Left lung (tissue), 10 donors: ENCODE data around the gene HSP90B1. TPM values are rescaled to one million over a fixed set of nuclear protein-coding genes. Genes with fewer than 3 reads are reported as not detected.

Experiments used
- ATAC-seq: fragments of 200-7000 bp; cut with Tn5 transposase; one replicate; pipeline ENCODE4 v1.9.1; 2020; ENCODE audit warnings: moderate library complexity
- DNase-seq, 4 donors: peaks; one replicate each; pipeline ENCODE4 v3.0.0-alpha.2; 2013 to 2020
- H3K27ac ChIP-seq, 2 donors: fragments of 200-600 bp; sonication (generic) in 1 of 2; one replicate each; pipeline versions ENCODE4 v1.5.0 to v1.8.0; 2020 to 2021
- H3K27me3 ChIP-seq, 2 donors: fragments of 200-600 bp; sonication (generic) in 1 of 2; one replicate each; pipeline versions ENCODE4 v1.5.0 to v1.8.0; 2020 to 2021
- H3K36me3 ChIP-seq, 2 donors: fragments of 200-600 bp; sonication (generic) in 1 of 2; one replicate each; pipeline versions ENCODE4 v1.5.0 to v1.8.0; 2020 to 2021
- H3K4me1 ChIP-seq, 2 donors: fragments of 200-600 bp; one replicate each; pipeline ENCODE4 v1.8.0; 2021
- H3K4me3 ChIP-seq, 2 donors: fragments of 200-600 bp; sonication (generic) in 1 of 2; one replicate each; pipeline versions ENCODE4 v1.5.0 to v1.8.0; 2020 to 2021; ENCODE audit warnings: mild to moderate bottlenecking in 1 of 2
- H3K9me3 ChIP-seq, 2 donors: fragments of 200-600 bp; sonication (generic) in 1 of 2; one replicate each; pipeline versions ENCODE4 v1.5.0 to v1.8.0; 2020 to 2021
- CTCF ChIP-seq, 2 donors: fragments of 200-600 bp; sonication (generic) in 1 of 2; IDR thresholded peaks; one replicate each; pipeline versions ENCODE4 v1.5.0 to v1.8.0; 2021; ENCODE audit warnings: antibody characterized with exemption in 2 of 2
- intact Hi-C, 2 donors: fragments of 100-400 bp; cut with DNase I; formaldehyde crosslinking; loops; one replicate each; pipeline versions ENCODE4 v1.11.2 to v1.14.2; 2022
- polyA plus RNA-seq, 6 donors: library from polyadenylated mRNA; unstranded; fragments of 120-200 nt; gene quantifications; one replicate each; pipeline ENCODE4 v1.2.1, GENCODE V29; 2013; ENCODE audit not compliant: insufficient read length in 6 of 6
- total RNA-seq, 2 donors: library from RNA; stranded (reverse); fragmentation: NEBNext Ultra II Directional; extraction: Animal tissue kit (Norgen Biotek cat#: 25700); gene quantifications; one replicate each; pipeline ENCODE4 v1.2.1, GENCODE V29; 2021
- donor health status: DM: no; HTN: yes; CAD: no.
- donor health status: DM: no; HTN: no; CAD: no.

Gene HSP90B1
- total and polyA plus RNA-seq, 8 donors, result 679 to 1,097 (median 761) TPM

DNA sequence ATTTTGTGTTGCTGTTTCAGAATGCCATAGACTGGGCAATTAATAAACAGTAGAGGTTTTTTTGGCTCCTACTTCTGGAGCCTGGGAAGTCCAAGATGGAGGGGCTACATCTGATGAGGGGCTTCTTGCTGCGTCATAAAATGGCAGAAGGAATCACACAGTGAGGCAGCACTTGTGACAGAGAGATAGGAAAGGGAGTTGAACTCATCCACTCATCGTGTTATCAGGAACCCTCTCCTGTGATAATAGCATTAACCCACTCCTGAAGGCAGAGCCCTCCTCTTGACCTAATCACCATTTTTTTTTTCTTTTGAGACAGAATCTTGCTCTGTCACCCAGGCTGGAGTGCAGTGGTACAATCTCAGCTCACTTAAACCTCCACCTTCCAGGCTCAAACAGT, 45.2 kb downstream of the HSP90B1 start:
- peaks cover 0 to 41% of the 10 kb centered on the region in 2 donors for H3K36me3 ChIP-seq
- no peaks in the 10 kb centered on the region for H3K9me3 ChIP-seq
- TF ChIP-seq CTCF (IDR thresholded peaks at IDR 0.05), result no peak
- H3K4me1 ChIP-seq, result peaks cover 0 to 21% of the 10 kb centered on the region in 2 donors
- ATAC-seq, result no peak
- intact Hi-C loops, result no loop called here
- H3K4me3 ChIP-seq, result no peak overlapping the region
- DNase-seq, result no peak
- H3K27ac ChIP-seq, result no peak overlapping the region
- H3K27me3 ChIP-seq, result no peaks in the 10 kb centered on the region

DNA sequence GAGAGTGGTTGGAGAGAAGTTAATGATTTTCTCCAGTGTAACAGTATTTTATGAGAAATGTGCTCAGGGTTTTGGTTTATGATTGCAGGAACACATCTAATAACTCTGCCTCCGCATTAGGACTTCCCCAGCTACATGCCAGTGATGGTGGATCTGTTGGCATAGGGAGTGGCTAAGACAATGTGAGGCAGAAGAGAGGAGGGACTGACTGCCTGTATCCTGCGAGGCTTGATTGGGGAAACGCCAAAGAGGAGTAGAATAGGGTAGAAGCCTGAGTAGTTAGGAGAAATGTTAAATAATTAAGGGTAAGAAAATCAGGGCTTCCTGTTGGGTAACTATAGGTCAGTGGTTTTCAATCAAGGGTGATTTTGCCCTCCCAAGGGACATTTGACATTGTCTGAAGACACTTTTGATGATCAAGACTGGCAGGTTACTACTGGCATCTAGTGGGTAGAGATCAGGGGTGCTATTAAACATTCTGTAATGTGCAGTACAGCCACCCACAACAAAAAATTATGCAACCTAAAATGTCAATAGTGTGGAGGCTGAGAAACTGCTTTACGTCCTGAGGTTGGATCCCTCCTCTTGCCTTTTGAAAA, 48.3 kb downstream of the HSP90B1 start:
- ATAC-seq (no peak), DNase-seq (no peak)
- Histone ChIP-seq H3K27ac (no peak overlapping the region), H3K4me3 (no peak overlapping the region), H3K9me3 (no peaks in the 10 kb centered on the region), H3K27me3 (no peaks in the 10 kb centered on the region), H3K36me3 (peaks cover 0 to 67% of the 10 kb centered on the region in 2 donors), H3K4me1 (peaks cover 0 to 2% of the 10 kb centered on the region in 2 donors)
- intact Hi-C loops, result no loop called here
- no peak for TF ChIP-seq CTCF (IDR thresholded peaks at IDR 0.05)

GRCh38 chr12:103986829-103987228, 56.6 kb downstream of the HSP90B1 start:
- no peaks in the 10 kb centered on the region for H3K9me3 ChIP-seq
- no peak for TF ChIP-seq CTCF (IDR thresholded peaks at IDR 0.05)
- H3K27me3 ChIP-seq, result no peaks in the 10 kb centered on the region
- no peaks in the 10 kb centered on the region for H3K4me1 ChIP-seq
- H3K27ac ChIP-seq, result no peak overlapping the region
- DNase-seq, result no peak
- intact Hi-C loops, result no loop called here
- ATAC-seq, result no peak
- peaks cover 0 to 83% of the 10 kb centered on the region in 2 donors for H3K36me3 ChIP-seq
- H3K4me3 ChIP-seq, result no peak overlapping the region

DNA sequence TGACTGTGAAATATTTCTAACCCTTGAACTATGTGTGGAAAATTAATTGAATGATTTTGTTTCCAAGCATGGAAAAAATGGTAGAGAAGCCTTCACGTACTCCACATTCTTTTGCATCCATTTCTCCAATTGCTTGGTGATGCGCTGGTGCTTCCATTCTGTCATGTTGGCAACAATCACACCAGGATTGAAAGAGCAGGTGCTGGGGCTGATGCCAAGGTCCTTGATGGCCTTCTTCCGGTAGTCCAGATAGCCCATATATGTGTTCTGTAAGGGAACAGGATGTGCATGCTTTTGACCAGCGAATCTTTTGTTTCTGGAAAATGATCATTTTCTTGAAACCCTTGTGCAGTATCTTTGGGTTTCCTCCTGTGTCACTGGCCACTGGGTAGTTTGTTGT, 64.0 kb downstream of the HSP90B1 start:
- no peak for ATAC-seq
- H3K4me1 ChIP-seq, result no peaks in the 10 kb centered on the region
- no peaks in the 10 kb centered on the region for H3K9me3 ChIP-seq
- peaks cover 0 to 21% of the 10 kb centered on the region in 2 donors for H3K36me3 ChIP-seq
- H3K4me3 ChIP-seq, result no peak overlapping the region
- H3K27ac ChIP-seq, result no peak overlapping the region
- no peak for DNase-seq
- intact Hi-C loops, result no loop called here
- TF ChIP-seq CTCF (IDR thresholded peaks at IDR 0.05), result no peak
- no peaks in the 10 kb centered on the region for H3K27me3 ChIP-seq

GRCh38 chr12:103996595-103996994, 66.4 kb downstream of the HSP90B1 start:
- DNase-seq, result no peak
- Histone ChIP-seq H3K4me3 (no peak overlapping the region), H3K27ac (no peak overlapping the region), H3K9me3 (no peaks in the 10 kb centered on the region), H3K27me3 (no peaks in the 10 kb centered on the region), H3K36me3 (no peaks in the 10 kb centered on the region), H3K4me1 (no peaks in the 10 kb centered on the region)
- intact Hi-C loops, result no loop called here
- no peak for TF ChIP-seq CTCF (IDR thresholded peaks at IDR 0.05)
- ATAC-seq, result no peak
